Measurements from ENCODE around the gene PTPRT. TPM values are rescaled to one million over a fixed set of nuclear protein-coding genes. Genes with fewer than 3 reads are reported as not detected.

PTPRT gene
- total RNA-seq, 1 experiment from 2014 or later = not detected

GRCh38 chr20:42026599-42026998 is 1163.1 kb downstream of the PTPRT start:
- ChIA-PET RAD21 (ENCODE audit: low non-redundant PET in 1 of 2, low total read pairs in 2 of 2, uncharacterized antibody in 2 of 2, unreplicated experiment in 2 of 2) (no interaction called here), CTCF (no interaction called here), POLR2A (no interaction called here)
- Histone ChIP-seq H3K4me3 (replicated peaks in 1 of 2; ENCODE audit: low read depth in 1 of 2, low read length in 2 of 2) (no peak overlapping the region), H2AFZ (ENCODE audit: low read depth, low read length, poor library complexity, severe bottlenecking) (no peak overlapping the region), H3K36me3 (ENCODE audit: control insufficient read depth in 1 of 2, insufficient read depth in 2 of 2, low read length in 2 of 2) (no peaks in the 10 kb centered on the region), H3K9ac (ENCODE audit: low read length) (no peak overlapping the region), H3K4me1 (ENCODE audit: control insufficient read depth in 1 of 2, insufficient read depth in 2 of 2, low read length in 2 of 2) (no peaks in the 10 kb centered on the region), H3K27me3 (ENCODE audit: insufficient read depth, low read length) (no peaks in the 10 kb centered on the region), H3K79me2 (ENCODE audit: insufficient read depth, low read length) (no peaks in the 10 kb centered on the region), H4K20me1 (ENCODE audit: insufficient read depth) (no peaks in the 10 kb centered on the region), H3K9me2 (ENCODE audit: insufficient read depth) (no peaks in the 10 kb centered on the region), H3K27ac (ENCODE audit: low read depth, low read length) (no peak overlapping the region), H3K4me2 (ENCODE audit: low read length) (no peak overlapping the region), H3K9me3 (ENCODE audit: control insufficient read depth in 1 of 2, insufficient read depth in 1 of 2, low read depth in 1 of 2, low read length in 2 of 2) (peaks cover 5 to 20% of the 10 kb centered on the region in 2 experiments; a peak in 2 of 4 replicates)
- DNase-seq (ENCODE audit: low read depth, low spot score) (no peak), ATAC-seq (no peak)
- no TSS peak for BruUV-seq (replicated peaks)
- intact Hi-C loops (cut with micrococcal nuclease) = no loop called here
- no peak for TF ChIP-seq MAX (IDR thresholded peaks at IDR 0.05)
- no peak for TF ChIP-seq ELF1 (IDR thresholded peaks at IDR 0.05; ENCODE audit: borderline replicate concordance, low read depth)
- no peak for TF ChIP-seq EGR1 (IDR thresholded peaks at IDR 0.05; ENCODE audit: low read depth)
- no peak for TF ChIP-seq ZBTB33 (IDR thresholded peaks at IDR 0.05; ENCODE audit: extremely low read depth, insufficient replicate concordance, low read length)
- no peak for TF ChIP-seq ZNF274 (IDR thresholded peaks at IDR 0.05; ENCODE audit: low read depth, low read length)
- no peak for TF ChIP-seq ATF3 (IDR thresholded peaks at IDR 0.05)
- no peak for TF ChIP-seq TCF7L2 (IDR thresholded peaks at IDR 0.05; ENCODE audit: borderline replicate concordance, extremely low read depth, insufficient read depth, insufficient read length)
- TF ChIP-seq REST (IDR thresholded peaks at IDR 0.05; ENCODE audit: low read depth) = no peak

Measured in HCT116 (cell line).